CD4-positive, alpha-beta memory T cell (primary cell): ENCODE data around the gene GNB3. TPM values are rescaled to one million over a fixed set of nuclear protein-coding genes. Genes with fewer than 3 reads are reported as not detected.
"Not testable (repeated sequence)": the region's sequence is repeated elsewhere in the genome, so short reads cannot be mapped to it uniquely, and the experiment has no call there.

Experiments used
- CTCF ChIA-PET: fragments of 350-600 bp; sonication (Branson Sonifier 250); formaldehyde crosslinking; loops from one replicate; lab custom pipeline; 2021; ENCODE audit warnings: inconsistent platforms; ENCODE audit not compliant: partially characterized antibody; lab: Charles Lee
- POLR2A ChIA-PET: fragments of 350-600 bp; sonication (Branson Sonifier 250); formaldehyde crosslinking; loops from one replicate; lab custom pipeline; 2021; ENCODE audit not compliant: partially characterized antibody; lab: Charles Lee
- DNase-seq, 5 donors: peaks; one replicate each; pipeline versions ENCODE4 v3.0.0 to v3.0.0-alpha.2; 2020 to 2022; ENCODE audit warnings: mixed read lengths in 1 of 5
- H3K27ac ChIP-seq: one replicate; pipeline ENCODE4 v1.7.0; 2013; ENCODE audit warnings: low read depth, low read length
- H3K27me3 ChIP-seq: 2 replicates; pipeline ENCODE4 v1.7.0; 2013; ENCODE audit warnings: mild to moderate bottlenecking, low read length, moderate library complexity; ENCODE audit not compliant: insufficient read depth
- H3K36me3 ChIP-seq: 2 replicates; pipeline ENCODE4 v1.7.0; 2013; ENCODE audit warnings: mild to moderate bottlenecking, low read length, moderate library complexity; ENCODE audit not compliant: insufficient read depth
- H3K4me1 ChIP-seq: 2 replicates; pipeline ENCODE4 v1.7.0; 2013; ENCODE audit warnings: mild to moderate bottlenecking, low read length, moderate library complexity; ENCODE audit not compliant: insufficient read depth
- H3K4me3 ChIP-seq, 2 donors: one replicate each; pipeline ENCODE4 v1.7.0; 2013; ENCODE audit warnings: low read length in 2 of 2, mild to moderate bottlenecking in 1 of 2
- H3K9me3 ChIP-seq, 2 donors: one replicate each; pipeline ENCODE4 v1.7.0; 2013; ENCODE audit warnings: low read length in 2 of 2, control low read depth in 1 of 2; ENCODE audit not compliant: control insufficient read depth in 1 of 2
- H3K27ac Mint-ChIP-seq, 7 donors: one replicate each; pipeline ENCODE4 v1.8.0; 2020 to 2021; ENCODE audit warnings: mixed read lengths in 7 of 7, mild to moderate bottlenecking in 6 of 7, inconsistent platforms in 3 of 7, moderate library complexity in 3 of 7
- H3K27me3 Mint-ChIP-seq, 2 donors: one replicate each; pipeline ENCODE4 v1.8.0; 2020 to 2021; ENCODE audit warnings: mixed read lengths in 2 of 2
- H3K36me3 Mint-ChIP-seq, 2 donors: one replicate each; pipeline ENCODE4 v1.8.0; 2020 to 2021; ENCODE audit warnings: mixed read lengths in 2 of 2, inconsistent platforms in 1 of 2, mild to moderate bottlenecking in 1 of 2
- H3K4me1 Mint-ChIP-seq, 4 donors: one replicate each; pipeline ENCODE4 v1.8.0; 2020 to 2021; ENCODE audit warnings: mixed read lengths in 4 of 4, mild to moderate bottlenecking in 1 of 4
- H3K4me3 Mint-ChIP-seq, 8 donors: one replicate each; pipeline ENCODE4 v1.8.0; 2020 to 2021; ENCODE audit warnings: mixed read lengths in 8 of 8, mild to moderate bottlenecking in 7 of 8, moderate library complexity in 6 of 8, inconsistent platforms in 3 of 8
- H3K9me3 Mint-ChIP-seq, 8 donors: one replicate each; pipeline ENCODE4 v1.8.0; 2020 to 2021; ENCODE audit warnings: mixed read lengths in 8 of 8, mild to moderate bottlenecking in 5 of 8, inconsistent platforms in 3 of 8, moderate library complexity in 1 of 8
- intact Hi-C: fragments of 100-400 bp; cut with micrococcal nuclease; formaldehyde crosslinking; loops from one replicate; pipeline ENCODE4 v1.15.1; 2023
- polyA plus RNA-seq, 2 donors: library from polyadenylated mRNA; unstranded; fragments of 300-500 nt; fragmentation: Illumina TruSeq; gene quantifications; one replicate each; pipeline ENCODE4 v1.2.3, GENCODE V29; 2021
- total RNA-seq, 2 experiments: library from RNA; stranded (reverse); gene quantifications; one replicate each; pipeline ENCODE4 v1.2.3, GENCODE V29; 2021

GNB3 gene
- total and polyA plus RNA-seq, 4 experiments from 2014 or later = 5.1 to 5.2 TPM; not detected in 2

GRCh38 chr12:6863033-6863432 is 22.3 kb downstream of the GNB3 start:
- Mint-ChIP-seq H3K9me3 (no peaks in the 10 kb centered on the region), H3K4me3 (no peak overlapping the region), H3K4me1 (peaks cover 3 to 12% (median 6%) of the 10 kb centered on the region in 4 donors), H3K27me3 (no peaks in the 10 kb centered on the region), H3K27ac (peak overlapping the region in 1 of 7 donors; percentile 47), H3K36me3 (peaks cover 46 to 68% of the 10 kb centered on the region in 2 donors)
- no peaks in the 10 kb centered on the region for H3K9me3 ChIP-seq
- peaks cover 50% of the 10 kb centered on the region for H3K36me3 ChIP-seq
- no peaks in the 10 kb centered on the region for H3K27me3 ChIP-seq
- no peak for DNase-seq
- H3K4me3 ChIP-seq = no peak overlapping the region
- intact Hi-C loops = no loop called here
- H3K4me1 ChIP-seq = peaks cover 8% of the 10 kb centered on the region
- no peak overlapping the region for H3K27ac ChIP-seq
- POLR2A ChIA-PET = interaction anchor here (0.9 to 1.0 kb wide), 2 partner anchors 28 to 85 kb away, joined by 3 read pairs; no protein-coding TSS in a partner anchor
- CTCF ChIA-PET = interaction anchor here (1.0 to 1.1 kb wide), 3 partner anchors 9 to 28 kb away, joined by 3 read pairs; no protein-coding TSS in a partner anchor

- ChIA-PET POLR2A (interaction anchor here (0.9 to 11.0 kb wide), 4 partner anchors 9 to 84 kb away, joined by 3 to 270 read pairs (median 6); partner anchors contain the start of genes C12orf57, CDCA3, RNU7-1 and SPSB2), CTCF (interaction anchor here (1.0 to 1.2 kb wide), 4 partner anchors 8 to 28 kb away, joined by 3 read pairs; partner anchors contain the start of gene SPSB2)
- no peaks in the 10 kb centered on the region for H3K27me3 ChIP-seq
- H3K36me3 ChIP-seq = peaks cover 43% of the 10 kb centered on the region
- Mint-ChIP-seq H3K9me3 (no peaks in the 10 kb centered on the region), H3K4me1 (peaks cover 9 to 20% (median 13%) of the 10 kb centered on the region in 4 donors), H3K27ac (peak overlapping the region in 2 of 7 donors; percentile 27 to 53), H3K4me3 (no peak overlapping the region), H3K36me3 (peaks cover 43 to 72% of the 10 kb centered on the region in 2 donors), H3K27me3 (no peaks in the 10 kb centered on the region)
- peaks cover 15% of the 10 kb centered on the region for H3K4me1 ChIP-seq
- no peak for DNase-seq
- no peak overlapping the region for H3K27ac ChIP-seq
- H3K4me3 ChIP-seq = no peak overlapping the region
- no peaks in the 10 kb centered on the region for H3K9me3 ChIP-seq
- intact Hi-C loops = no loop called here
Observed at GRCh38 chr12:6863586-6864321, 23.0 kb downstream of the GNB3 start.

GRCh38 chr12:6865307-6865706 is 24.6 kb downstream of the GNB3 start:
- peak overlapping the region in 6 of 7 donors; percentile 17 to 83 (median 58) for H3K27ac Mint-ChIP-seq
- DNase-seq, H3K9me3 ChIP-seq, H3K9me3 Mint-ChIP-seq, H3K4me3 ChIP-seq, H3K27ac ChIP-seq, H3K27me3 Mint-ChIP-seq, intact Hi-C loops, H3K27me3 ChIP-seq: not testable (repeated sequence)
- H3K4me1 Mint-ChIP-seq = peaks cover 20 to 35% (median 28%) of the 10 kb centered on the region in 4 donors
- Histone ChIP-seq H3K36me3 (peaks cover 39% of the 10 kb centered on the region), H3K4me1 (peaks cover 31% of the 10 kb centered on the region)
- peaks cover 37 to 74% of the 10 kb centered on the region in 2 donors for H3K36me3 Mint-ChIP-seq
- ChIA-PET POLR2A (interaction anchor here (1.0 to 11.0 kb wide), 3 partner anchors 11 to 79 kb away, joined by 3 to 270 read pairs (median 8); partner anchors contain the start of genes C12orf57, CDCA3, RNU7-1 and USP5), CTCF (interaction anchor here (1.1 to 1.5 kb wide), 4 partner anchors 10 to 242 kb away, joined by 3 to 7 read pairs (median 5); partner anchors contain the start of gene CDCA3)
- peak overlapping the region in 5 of 8 donors; percentile 6 to 95 (median 52) for H3K4me3 Mint-ChIP-seq

GRCh38 chr12:6866163-6866919 is 25.6 kb downstream of the GNB3 start:
- Histone ChIP-seq H3K27me3 (no peaks in the 10 kb centered on the region), H3K4me1 (peaks cover 41% of the 10 kb centered on the region), H3K36me3 (peaks cover 37% of the 10 kb centered on the region), H3K4me3 (peak overlapping the region in 1 of 2 donors; percentile 67), H3K27ac (peak overlapping the region; percentile 69), H3K9me3 (no peaks in the 10 kb centered on the region)
- Mint-ChIP-seq H3K4me1 (peaks cover 25 to 45% (median 38%) of the 10 kb centered on the region in 4 donors), H3K27ac (peak overlapping the region in 6 of 7 donors; percentile 57 to 93 (median 87)), H3K9me3 (no peaks in the 10 kb centered on the region), H3K27me3 (no peaks in the 10 kb centered on the region), H3K4me3 (peak overlapping the region; percentile 86 to 96 (median 92)), H3K36me3 (peaks cover 30 to 70% of the 10 kb centered on the region in 2 donors)
- ChIA-PET CTCF (interaction anchor here (1.0 to 9.2 kb wide), 9 partner anchors 12 to 260 kb away, joined by 3 to 151 read pairs (median 6); partner anchors contain the start of genes C12orf57, C1RL, CDCA3 and RNU7-1), POLR2A (interaction anchor here (0.5 to 11.0 kb wide), 20 partner anchors 12 to 286 kb away, joined by 3 to 270 read pairs (median 4); partner anchors contain the start of genes C12orf57, C1RL, CD4 and CDCA3)
- intact Hi-C loops = no loop called here
- no peak for DNase-seq

GRCh38 chr12:6866920-6867412 is 26.2 kb downstream of the GNB3 start:
- Histone ChIP-seq H3K36me3 (peaks cover 33% of the 10 kb centered on the region), H3K9me3 (no peaks in the 10 kb centered on the region), H3K4me1 (peaks cover 48% of the 10 kb centered on the region), H3K4me3 (peak overlapping the region; percentile 36 to 67), H3K27me3 (no peaks in the 10 kb centered on the region), H3K27ac (peak overlapping the region; percentile 69)
- CTCF ChIA-PET = interaction anchor here (1.0 to 9.2 kb wide), 8 partner anchors 14 to 259 kb away, joined by 3 to 151 read pairs (median 6); partner anchors contain the start of genes C12orf57, C1RL, CDCA3 and RNU7-1
- Mint-ChIP-seq H3K9me3 (no peaks in the 10 kb centered on the region), H3K36me3 (peaks cover 24 to 70% of the 10 kb centered on the region in 2 donors), H3K27me3 (no peaks in the 10 kb centered on the region), H3K4me3 (peak overlapping the region; percentile 86 to 96 (median 92)), H3K27ac (peak overlapping the region; percentile 82 to 94 (median 91)), H3K4me1 (peaks cover 30 to 52% (median 43%) of the 10 kb centered on the region in 4 donors)
- POLR2A ChIA-PET = interaction anchor here (0.5 to 11.0 kb wide), 28 partner anchors 13 to 287 kb away, joined by 3 to 270 read pairs (median 4); partner anchors contain the start of genes C12orf57, C1RL, CD4 and CDCA3
- intact Hi-C loops = loop anchor here (1.0 kb wide), 3 partner anchors 15 to 103 kb away; partner anchors contain the start of genes EMG1, LRRC23, PHB2 and USP5
- DNase-seq = peak in 2 of 5 donors; percentile 17 to 80
